Upper lobe of left lung (tissue), 6 donors: ENCODE results near the gene TMUB1. TPM values are rescaled to one million over a fixed set of nuclear protein-coding genes. Genes with fewer than 3 reads are reported as not detected.

ENCODE experiments used
- ATAC-seq, 2 donors: fragments of 200-7000 bp; cut with Tn5 transposase; one replicate each; pipeline ENCODE4 v1.9.1; 2022; ENCODE audit warnings: mild to moderate bottlenecking in 2 of 2, moderate library complexity in 2 of 2; ENCODE audit not compliant: low FRiP score in 2 of 2
- DNase-seq, 2 donors: peaks; one replicate each; pipeline ENCODE4 v3.0.0-alpha.2; 2019 to 2020
- H3K27ac ChIP-seq, 4 donors: fragments of 200-600 bp; sonication (generic); one replicate each; pipeline ENCODE4 v1.5.1; 2016 to 2019
- H3K27me3 ChIP-seq, 4 donors: fragments of 200-600 bp; sonication (generic); one replicate each; pipeline ENCODE4 v1.5.1; 2017 to 2019
- H3K36me3 ChIP-seq, 4 donors: fragments of 200-600 bp; sonication (generic); one replicate each; pipeline ENCODE4 v1.5.1; 2016 to 2019
- H3K4me1 ChIP-seq, 4 donors: fragments of 200-600 bp; sonication (generic); one replicate each; pipeline ENCODE4 v1.5.1; 2018 to 2019
- H3K4me3 ChIP-seq, 4 donors: fragments of 200-600 bp; sonication (generic); one replicate each; pipeline ENCODE4 v1.5.1; 2017 to 2019; ENCODE audit warnings: mild to moderate bottlenecking in 2 of 4, moderate library complexity in 1 of 4
- H3K9me3 ChIP-seq, 4 donors: fragments of 200-600 bp; sonication (generic); one replicate each; pipeline ENCODE4 v1.5.1; 2018 to 2019
- EP300 ChIP-seq, 4 donors: sonication (generic); formaldehyde crosslinking; IDR thresholded peaks; one replicate each; pipeline ENCODE4 v1.5.1; 2017; ENCODE audit warnings: antibody characterized with exemption in 4 of 4, control low read depth in 2 of 4
- POLR2A ChIP-seq, 4 donors: fragments of 450-650 bp; IDR thresholded peaks; one replicate each; pipeline ENCODE4 v1.5.1; 2016 to 2017; ENCODE audit warnings: antibody characterized with exemption in 4 of 4, mild to moderate bottlenecking in 2 of 4
- POLR2AphosphoS5 ChIP-seq, 2 donors: sonication (generic); formaldehyde crosslinking; IDR thresholded peaks; one replicate each; pipeline ENCODE4 v1.5.1; 2017; ENCODE audit warnings: antibody characterized with exemption in 2 of 2
- WGBS, 2 donors: methylation state at CpG; one replicate each; pipeline ENCODE4 v1.1.5; 2017 to 2018; 5-methylcytosine and 5-hydroxymethylcytosine counted together
- total RNA-seq, 6 donors: library from RNA; depleted of rRNA in 4 of 6; stranded (reverse); fragments of >200 nt in 4 of 6; gene quantifications; one replicate each; pipeline versions ENCODE4 v1.1.0 to v1.2.1, GENCODE V29; 2016 to 2021
- TF ChIP-seq, protein P1 (sequence below), 6 experiments: fragments of 450-650 bp in 4 of 6; fragments of 200-600 bp in 2 of 6; sonication (generic) in 2 of 6; IDR thresholded peaks; one replicate each; pipeline ENCODE4 v1.5.1; 2016 to 2019; ENCODE audit warnings: antibody characterized with exemption in 6 of 6
- donor health status: DM: no; HTN: no; CAD: no; lungs with moderate emphysema.
- donor health status: DM: no; HTN: yes; CAD: no; lungs with severe emphysema.

The TMUB1 gene
- total RNA-seq, 6 donors from 2014 or later, result 35.3 to 72.9 (median 51.6) TPM

DNA sequence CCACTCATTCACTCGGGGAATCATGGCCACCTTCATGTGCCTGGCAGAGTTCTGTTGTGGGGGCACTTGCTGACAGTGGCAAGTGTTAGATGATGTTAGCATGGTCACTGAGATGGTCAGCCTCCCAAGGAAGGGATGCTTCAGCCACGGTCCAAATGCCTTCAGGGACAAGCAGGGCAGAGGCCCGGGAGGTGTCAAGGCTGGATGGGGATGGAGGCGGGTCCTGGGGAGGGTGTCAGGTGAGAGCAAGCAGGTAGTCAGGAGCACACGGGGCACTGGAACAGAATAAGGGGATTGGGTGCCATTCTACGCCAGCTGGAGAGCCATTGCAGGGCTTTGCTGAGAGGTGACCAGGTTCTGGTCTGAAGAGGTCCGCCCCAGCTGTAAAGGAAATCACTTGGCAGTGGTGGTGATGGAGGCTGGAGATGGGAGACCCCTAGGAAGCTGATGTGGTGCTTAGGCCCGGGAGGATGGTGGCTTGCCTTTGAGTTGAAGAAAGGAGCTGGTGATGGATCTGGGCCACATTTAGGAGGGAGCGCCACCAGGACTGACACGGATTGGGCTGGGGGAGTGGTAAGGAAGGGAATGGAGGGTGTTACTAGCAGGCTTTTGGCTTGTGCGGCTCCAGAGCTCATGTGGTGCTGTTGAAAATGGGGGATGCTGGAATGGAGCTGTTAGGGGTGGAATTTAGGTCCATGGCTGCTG lies 27.1 kb upstream of the TMUB1 start:
- WGBS, 2 donors, result 75 to 80% methylated on average over 10 to 11 of the region's 11 CpGs
- ATAC-seq (no peak), DNase-seq (no peak)
- Histone ChIP-seq H3K4me3 (no peak overlapping the region), H3K4me1 (peaks cover 22 to 48% (median 30%) of the 10 kb centered on the region in 4 donors), H3K9me3 (no peaks in the 10 kb centered on the region), H3K36me3 (peaks cover 0 to 11% (median 0%) of the 10 kb centered on the region in 4 donors), H3K27me3 (no peaks in the 10 kb centered on the region), H3K27ac (peak overlapping the region in 2 of 4 donors; percentile 10 to 40)
- TF ChIP-seq, protein P1, sequence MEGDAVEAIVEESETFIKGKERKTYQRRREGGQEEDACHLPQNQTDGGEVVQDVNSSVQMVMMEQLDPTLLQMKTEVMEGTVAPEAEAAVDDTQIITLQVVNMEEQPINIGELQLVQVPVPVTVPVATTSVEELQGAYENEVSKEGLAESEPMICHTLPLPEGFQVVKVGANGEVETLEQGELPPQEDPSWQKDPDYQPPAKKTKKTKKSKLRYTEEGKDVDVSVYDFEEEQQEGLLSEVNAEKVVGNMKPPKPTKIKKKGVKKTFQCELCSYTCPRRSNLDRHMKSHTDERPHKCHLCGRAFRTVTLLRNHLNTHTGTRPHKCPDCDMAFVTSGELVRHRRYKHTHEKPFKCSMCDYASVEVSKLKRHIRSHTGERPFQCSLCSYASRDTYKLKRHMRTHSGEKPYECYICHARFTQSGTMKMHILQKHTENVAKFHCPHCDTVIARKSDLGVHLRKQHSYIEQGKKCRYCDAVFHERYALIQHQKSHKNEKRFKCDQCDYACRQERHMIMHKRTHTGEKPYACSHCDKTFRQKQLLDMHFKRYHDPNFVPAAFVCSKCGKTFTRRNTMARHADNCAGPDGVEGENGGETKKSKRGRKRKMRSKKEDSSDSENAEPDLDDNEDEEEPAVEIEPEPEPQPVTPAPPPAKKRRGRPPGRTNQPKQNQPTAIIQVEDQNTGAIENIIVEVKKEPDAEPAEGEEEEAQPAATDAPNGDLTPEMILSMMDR (IDR thresholded peaks at IDR 0.05), result no peak
- TF ChIP-seq POLR2AphosphoS5 (IDR thresholded peaks at IDR 0.05), result no peak
- no peak for TF ChIP-seq EP300 (IDR thresholded peaks at IDR 0.05)
- TF ChIP-seq POLR2A (IDR thresholded peaks at IDR 0.05), result no peak

DNA sequence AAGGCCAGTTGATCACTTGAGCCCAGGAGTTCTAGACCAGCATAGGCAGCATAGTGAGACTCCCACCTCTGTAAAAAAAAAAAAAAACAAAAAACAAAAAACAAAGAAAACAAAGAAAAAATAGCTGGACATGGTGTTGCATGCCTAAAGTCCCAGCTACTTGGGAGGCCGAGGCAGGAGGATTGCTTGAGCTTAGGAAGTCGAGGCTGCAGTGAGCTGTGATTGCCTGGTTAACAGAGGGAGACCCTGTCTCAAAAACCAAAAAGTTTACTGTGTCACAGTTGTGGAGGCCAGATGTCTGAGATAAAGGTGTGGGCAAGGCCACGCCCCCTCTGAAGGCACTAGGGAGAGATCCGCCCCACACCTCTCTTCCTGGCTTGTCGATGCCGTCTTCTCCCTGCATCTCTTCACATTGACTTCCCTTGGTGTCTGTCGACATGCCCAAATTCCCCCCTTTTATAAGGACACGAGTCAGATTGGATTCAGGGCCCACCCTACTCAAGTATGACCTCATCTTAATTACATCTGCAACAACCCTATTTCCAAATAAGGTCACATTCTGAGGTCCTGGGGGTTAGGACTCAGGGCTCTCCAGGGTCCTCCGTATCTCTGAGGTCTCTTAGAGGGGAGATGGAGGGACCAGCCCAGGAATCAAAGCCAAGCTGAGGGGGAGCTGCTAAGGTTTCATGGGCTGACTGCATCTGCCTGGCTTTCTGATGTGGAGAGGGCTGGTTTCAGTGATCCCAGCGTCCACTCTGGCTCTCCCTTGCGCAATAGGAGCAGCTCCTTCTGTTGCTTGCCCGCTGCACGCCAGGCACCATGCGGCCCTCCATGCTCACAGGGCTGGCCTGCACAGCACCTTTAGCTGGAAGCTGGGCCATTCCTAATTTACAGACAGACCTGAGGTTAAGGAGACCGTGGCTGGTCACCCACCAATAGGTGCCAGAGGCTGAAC lies 26.1 kb upstream of the TMUB1 start:
- peak; percentile 51 to 61 for DNase-seq
- 62 to 72% methylated on average over 8 to 15 of the region's 15 CpGs for WGBS, 2 donors
- peaks cover 21 to 44% (median 29%) of the 10 kb centered on the region in 4 donors for H3K4me1 ChIP-seq
- H3K36me3 ChIP-seq, result peaks cover 0 to 10% (median 2%) of the 10 kb centered on the region in 4 donors
- peak overlapping the region in 2 of 4 donors; percentile 40 to 51 for H3K27ac ChIP-seq
- H3K4me3 ChIP-seq, result no peak overlapping the region
- TF ChIP-seq EP300 (IDR thresholded peaks at IDR 0.05), result no peak
- TF ChIP-seq POLR2AphosphoS5 (IDR thresholded peaks at IDR 0.05), result no peak
- no peak for TF ChIP-seq POLR2A (IDR thresholded peaks at IDR 0.05)
- TF ChIP-seq, protein P1 (IDR thresholded peaks at IDR 0.05), result no peak
- ATAC-seq, result peak in 1 of 2 donors; percentile 76
- no peaks in the 10 kb centered on the region for H3K9me3 ChIP-seq
- no peaks in the 10 kb centered on the region for H3K27me3 ChIP-seq

DNA sequence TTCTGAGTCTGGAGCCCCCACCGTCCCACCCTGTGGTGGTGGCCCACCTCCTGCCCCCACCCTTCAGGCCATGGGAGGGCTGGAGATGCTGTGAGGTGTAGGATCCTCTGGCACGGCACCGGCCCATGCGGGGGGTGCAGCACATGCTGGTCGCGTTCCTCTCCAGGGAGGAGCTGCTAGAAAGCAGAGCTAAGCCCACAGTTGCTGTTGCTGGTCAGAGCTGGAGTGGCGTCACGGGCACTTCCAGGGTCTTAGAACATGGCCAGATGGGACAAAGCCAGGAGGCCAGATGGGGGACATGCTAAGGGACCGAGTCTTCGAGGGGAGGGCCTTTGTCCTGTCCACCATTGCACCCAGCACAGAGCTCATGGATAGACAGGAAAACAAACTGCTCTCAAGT lies 24.6 kb upstream of the TMUB1 start:
- Histone ChIP-seq H3K36me3 (peaks cover 0 to 6% (median 2%) of the 10 kb centered on the region in 4 donors), H3K9me3 (no peaks in the 10 kb centered on the region), H3K4me1 (peaks cover 8 to 29% (median 21%) of the 10 kb centered on the region in 4 donors), H3K27me3 (no peaks in the 10 kb centered on the region), H3K4me3 (no peak overlapping the region), H3K27ac (peak overlapping the region in 1 of 4 donors; percentile 15)
- peak in 1 of 2 donors; percentile 63 for DNase-seq
- no peak for TF ChIP-seq POLR2A (IDR thresholded peaks at IDR 0.05)
- TF ChIP-seq POLR2AphosphoS5 (IDR thresholded peaks at IDR 0.05), result no peak
- no peak for TF ChIP-seq EP300 (IDR thresholded peaks at IDR 0.05)
- TF ChIP-seq, protein P1 (IDR thresholded peaks at IDR 0.05), result no peak
- no peak for ATAC-seq
- WGBS, 2 donors, result 84 to 100% methylated on average over 1 to 10 of the region's 10 CpGs

DNA sequence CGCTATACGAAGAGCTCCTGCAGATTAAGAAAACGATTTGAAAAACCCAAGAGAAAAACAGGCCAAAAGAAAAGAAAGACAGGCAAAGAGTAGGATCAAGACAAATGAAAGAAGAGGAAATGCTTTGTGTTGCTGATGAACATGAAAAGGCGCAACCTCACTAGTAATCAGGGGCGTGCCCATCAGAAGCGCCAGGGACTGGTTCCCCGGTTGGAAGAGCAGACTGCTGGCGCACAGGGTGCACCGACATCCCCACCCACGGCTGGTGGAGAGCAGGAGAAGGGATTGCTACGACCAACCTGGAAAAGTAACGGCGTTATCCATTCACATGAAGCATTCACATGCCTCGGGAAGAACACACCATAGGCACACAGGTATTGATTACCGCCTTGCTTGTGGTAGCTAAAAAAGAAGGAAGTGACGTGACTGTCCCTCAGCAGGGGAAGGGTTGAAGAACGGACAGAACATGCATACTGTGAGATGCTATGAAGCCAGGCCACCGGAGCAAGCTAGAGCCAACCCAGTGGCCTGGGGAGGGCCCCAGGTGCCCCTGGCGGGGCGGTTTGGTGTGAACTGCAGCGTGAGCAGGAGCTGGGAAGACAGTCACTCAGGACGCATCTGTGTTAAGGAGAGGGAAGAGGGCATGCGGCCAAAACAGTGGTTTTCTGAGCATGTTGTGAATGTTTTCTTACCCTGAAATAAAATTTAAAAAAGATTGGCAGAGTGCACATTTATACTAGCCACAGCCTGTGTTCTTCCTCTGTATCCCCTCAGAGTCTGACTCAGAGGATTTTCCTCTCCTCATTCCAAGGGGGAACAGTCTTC lies 21.3 kb upstream of the TMUB1 start:
- peaks cover 0 to 27% (median 9%) of the 10 kb centered on the region in 4 donors for H3K4me1 ChIP-seq
- 75 to 82% methylated on average over 23 of the region's 23 CpGs for WGBS, 2 donors
- no peak overlapping the region for H3K4me3 ChIP-seq
- DNase-seq (no peak), ATAC-seq (no peak)
- TF ChIP-seq POLR2AphosphoS5 (IDR thresholded peaks at IDR 0.05), result no peak
- TF ChIP-seq, protein P1 (IDR thresholded peaks at IDR 0.05), result no peak
- TF ChIP-seq POLR2A (IDR thresholded peaks at IDR 0.05), result no peak
- TF ChIP-seq EP300 (IDR thresholded peaks at IDR 0.05), result no peak
- H3K36me3 ChIP-seq, result peaks cover 0 to 6% (median 2%) of the 10 kb centered on the region in 4 donors
- H3K9me3 ChIP-seq, result no peaks in the 10 kb centered on the region
- H3K27me3 ChIP-seq, result no peaks in the 10 kb centered on the region
- H3K27ac ChIP-seq, result no peak overlapping the region
